ENCODE results near the gene HARBI1. TPM values are rescaled to one million over a fixed set of nuclear protein-coding genes. Genes with fewer than 3 reads are reported as not detected.

Gene HARBI1
- total RNA-seq, 1 experiment from 2014 or later, result 8.2 TPM

DNA sequence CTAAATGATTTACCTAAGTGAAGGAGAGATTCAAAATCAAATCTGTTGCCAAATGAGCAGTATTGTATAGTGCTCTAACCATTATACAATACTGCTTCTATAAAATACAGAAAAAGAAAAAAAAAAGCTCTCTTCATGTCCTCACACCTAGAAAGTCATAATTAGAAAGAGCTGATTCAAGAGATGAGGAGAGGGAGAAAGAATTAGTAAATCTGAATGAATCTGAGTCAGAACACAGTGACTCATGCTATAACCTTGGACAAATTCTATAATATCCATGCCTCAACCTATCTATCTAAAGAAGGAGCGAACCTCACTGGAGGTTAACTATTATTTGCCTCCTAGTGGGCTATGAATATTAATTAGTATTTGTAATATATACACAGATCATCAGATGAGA lies 52.6 kb downstream of the HARBI1 start:
- CTCF ChIA-PET, result interaction anchor here (0.6 to 1.0 kb wide), 3 partner anchors 10 to 540 kb away, joined by 3 read pairs; no protein-coding TSS in a partner anchor
- no TSS peak for BruUV-seq (replicated peaks)
- intact Hi-C loops (cut with micrococcal nuclease; ENCODE audit: unreplicated experiment), result no loop called here
- H3K9me3 Mint-ChIP-seq (ENCODE audit: low read depth, unreplicated experiment), result no peaks in the 10 kb centered on the region
- H3K27ac Mint-ChIP-seq (ENCODE audit: unreplicated experiment), result no peak overlapping the region
- no peak overlapping the region for H3K4me3 Mint-ChIP-seq (ENCODE audit: low read depth, unreplicated experiment)
- H3K27me3 Mint-ChIP-seq (ENCODE audit: unreplicated experiment), result no peaks in the 10 kb centered on the region
- DNase-seq, result no peak
- H3K36me3 Mint-ChIP-seq (ENCODE audit: insufficient read depth, unreplicated experiment), result no peaks in the 10 kb centered on the region
- peaks cover 33% of the 10 kb centered on the region for H3K4me1 Mint-ChIP-seq (ENCODE audit: low read depth, unreplicated experiment)
- TF ChIP-seq, protein P1, sequence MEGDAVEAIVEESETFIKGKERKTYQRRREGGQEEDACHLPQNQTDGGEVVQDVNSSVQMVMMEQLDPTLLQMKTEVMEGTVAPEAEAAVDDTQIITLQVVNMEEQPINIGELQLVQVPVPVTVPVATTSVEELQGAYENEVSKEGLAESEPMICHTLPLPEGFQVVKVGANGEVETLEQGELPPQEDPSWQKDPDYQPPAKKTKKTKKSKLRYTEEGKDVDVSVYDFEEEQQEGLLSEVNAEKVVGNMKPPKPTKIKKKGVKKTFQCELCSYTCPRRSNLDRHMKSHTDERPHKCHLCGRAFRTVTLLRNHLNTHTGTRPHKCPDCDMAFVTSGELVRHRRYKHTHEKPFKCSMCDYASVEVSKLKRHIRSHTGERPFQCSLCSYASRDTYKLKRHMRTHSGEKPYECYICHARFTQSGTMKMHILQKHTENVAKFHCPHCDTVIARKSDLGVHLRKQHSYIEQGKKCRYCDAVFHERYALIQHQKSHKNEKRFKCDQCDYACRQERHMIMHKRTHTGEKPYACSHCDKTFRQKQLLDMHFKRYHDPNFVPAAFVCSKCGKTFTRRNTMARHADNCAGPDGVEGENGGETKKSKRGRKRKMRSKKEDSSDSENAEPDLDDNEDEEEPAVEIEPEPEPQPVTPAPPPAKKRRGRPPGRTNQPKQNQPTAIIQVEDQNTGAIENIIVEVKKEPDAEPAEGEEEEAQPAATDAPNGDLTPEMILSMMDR (IDR thresholded peaks at IDR 0.05; ENCODE audit: unreplicated experiment), result no peak

DNA sequence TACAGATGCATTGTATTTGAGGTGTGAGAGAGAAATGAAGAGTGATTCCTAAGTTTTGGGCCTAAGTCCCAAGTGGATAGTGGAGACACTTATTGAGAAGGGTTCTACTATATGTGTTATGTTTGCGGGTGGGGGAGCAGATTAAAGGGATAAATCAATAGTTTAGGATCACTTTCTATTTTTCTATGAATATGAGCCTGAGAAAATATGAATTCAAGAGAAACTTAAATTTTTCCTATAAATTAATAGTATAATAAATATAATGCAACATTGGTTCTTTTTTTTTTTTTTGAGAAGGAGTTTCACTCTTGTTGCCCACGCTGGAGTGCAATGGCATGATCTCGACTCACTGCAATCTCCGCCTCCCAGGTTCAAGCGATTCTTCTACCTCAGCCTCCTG lies 54.5 kb downstream of the HARBI1 start:
- Mint-ChIP-seq H3K4me1 (ENCODE audit: low read depth, unreplicated experiment) (peaks cover 48% of the 10 kb centered on the region), H3K27me3 (ENCODE audit: unreplicated experiment) (no peaks in the 10 kb centered on the region), H3K9me3 (ENCODE audit: low read depth, unreplicated experiment) (no peaks in the 10 kb centered on the region), H3K36me3 (ENCODE audit: insufficient read depth, unreplicated experiment) (peaks cover 7% of the 10 kb centered on the region), H3K4me3 (ENCODE audit: low read depth, unreplicated experiment) (no peak overlapping the region), H3K27ac (ENCODE audit: unreplicated experiment) (peak overlapping the region; percentile 7)
- CTCF ChIA-PET, result no interaction called here
- no TSS peak for BruUV-seq (replicated peaks)
- intact Hi-C loops (cut with micrococcal nuclease; ENCODE audit: unreplicated experiment), result no loop called here
- TF ChIP-seq, protein P1 (IDR thresholded peaks at IDR 0.05; ENCODE audit: unreplicated experiment), result no peak
- no peak for DNase-seq

DNA sequence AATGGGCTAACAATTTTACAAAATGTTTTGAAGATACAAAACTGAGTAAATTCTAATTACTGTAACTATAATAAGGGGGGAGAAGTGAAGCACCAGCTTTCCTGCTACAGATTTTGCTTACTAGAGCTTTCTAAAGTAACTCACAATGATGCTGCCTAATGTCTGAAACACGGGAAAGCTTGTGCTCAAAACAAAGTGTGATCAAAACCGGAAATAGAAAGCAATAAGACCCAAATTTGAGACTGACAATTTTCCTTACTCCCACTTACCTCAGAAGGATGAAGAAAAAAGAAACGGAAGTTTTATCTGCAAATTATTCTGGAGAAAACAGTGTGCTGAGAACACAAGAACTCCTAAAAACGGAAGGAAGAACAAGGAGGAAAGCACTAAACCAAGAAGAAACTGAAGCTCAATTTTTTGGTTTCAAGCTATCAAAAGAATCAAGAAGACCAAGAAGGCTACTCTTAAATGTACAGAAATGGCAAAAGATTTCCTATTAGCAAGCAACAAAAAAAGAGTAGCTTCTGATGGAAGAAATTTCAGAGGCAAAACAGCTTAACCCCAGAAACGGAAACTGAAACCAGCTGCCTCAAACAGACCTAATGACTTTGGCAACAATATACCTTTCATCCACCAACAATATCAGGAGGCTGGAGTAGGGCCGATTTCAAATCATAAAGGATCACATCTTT lies 56.6 kb downstream of the HARBI1 start:
- H3K27ac Mint-ChIP-seq (ENCODE audit: unreplicated experiment), result peak overlapping the region; percentile 72
- TSS peak; percentile 68 for BruUV-seq (replicated peaks)
- TF ChIP-seq, protein P1 (IDR thresholded peaks at IDR 0.05; ENCODE audit: unreplicated experiment), result no peak
- no peaks in the 10 kb centered on the region for H3K9me3 Mint-ChIP-seq (ENCODE audit: low read depth, unreplicated experiment)
- DNase-seq, result no peak
- peaks cover 54% of the 10 kb centered on the region for H3K4me1 Mint-ChIP-seq (ENCODE audit: low read depth, unreplicated experiment)
- intact Hi-C loops (cut with micrococcal nuclease; ENCODE audit: unreplicated experiment), result no loop called here
- H3K36me3 Mint-ChIP-seq (ENCODE audit: insufficient read depth, unreplicated experiment), result peaks cover 7% of the 10 kb centered on the region
- peak overlapping the region; percentile 74 for H3K4me3 Mint-ChIP-seq (ENCODE audit: low read depth, unreplicated experiment)
- CTCF ChIA-PET, result interaction anchor here (0.7 to 1.3 kb wide), 3 partner anchors 12 to 30 kb away, joined by 3 to 6 read pairs (median 3); no protein-coding TSS in a partner anchor
- H3K27me3 Mint-ChIP-seq (ENCODE audit: unreplicated experiment), result no peaks in the 10 kb centered on the region

DNA sequence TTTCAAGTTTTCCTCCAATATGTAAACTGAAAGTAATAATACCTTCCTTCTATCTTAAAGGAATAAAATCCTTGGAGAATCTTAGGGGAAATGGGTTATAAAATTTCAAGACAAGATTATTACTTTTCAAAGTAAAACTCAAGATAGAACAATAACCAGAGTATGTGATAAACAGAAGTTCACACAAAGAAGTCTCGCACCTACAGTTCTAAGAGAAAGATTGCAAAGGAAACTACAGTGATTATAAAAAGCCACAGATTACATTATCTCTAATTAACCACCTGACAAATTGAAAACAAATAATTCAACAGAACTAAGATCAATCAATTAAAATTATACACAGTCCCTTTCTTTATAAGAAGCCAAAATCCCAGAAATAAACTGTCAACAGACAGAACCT lies 57.2 kb downstream of the HARBI1 start:
- intact Hi-C loops (cut with micrococcal nuclease; ENCODE audit: unreplicated experiment), result no loop called here
- CTCF ChIA-PET, result no interaction called here

More for the DNA sequence above, 57.2 kb downstream of the HARBI1 start:
- Mint-ChIP-seq H3K4me3 (ENCODE audit: low read depth, unreplicated experiment) (peak overlapping the region; percentile 74), H3K27ac (ENCODE audit: unreplicated experiment) (peak overlapping the region; percentile 72), H3K9me3 (ENCODE audit: low read depth, unreplicated experiment) (no peaks in the 10 kb centered on the region), H3K27me3 (ENCODE audit: unreplicated experiment) (no peaks in the 10 kb centered on the region), H3K36me3 (ENCODE audit: insufficient read depth, unreplicated experiment) (peaks cover 7% of the 10 kb centered on the region), H3K4me1 (ENCODE audit: low read depth, unreplicated experiment) (peaks cover 60% of the 10 kb centered on the region)
- no TSS peak for BruUV-seq (replicated peaks)
- no peak for DNase-seq
- TF ChIP-seq, protein P1 (IDR thresholded peaks at IDR 0.05; ENCODE audit: unreplicated experiment), result no peak
